ENCODE data around the gene TGFBR1.
A peak's percentile ranks its signal among the peaks of the same experiment; 100 is the strongest.

TGFBR1 gene

GRCh38 chr9:99108131-99108530 is 3.2 kb downstream of the TGFBR1 start:
- DNase-seq, result peak; percentile 32 to 36

DNA sequence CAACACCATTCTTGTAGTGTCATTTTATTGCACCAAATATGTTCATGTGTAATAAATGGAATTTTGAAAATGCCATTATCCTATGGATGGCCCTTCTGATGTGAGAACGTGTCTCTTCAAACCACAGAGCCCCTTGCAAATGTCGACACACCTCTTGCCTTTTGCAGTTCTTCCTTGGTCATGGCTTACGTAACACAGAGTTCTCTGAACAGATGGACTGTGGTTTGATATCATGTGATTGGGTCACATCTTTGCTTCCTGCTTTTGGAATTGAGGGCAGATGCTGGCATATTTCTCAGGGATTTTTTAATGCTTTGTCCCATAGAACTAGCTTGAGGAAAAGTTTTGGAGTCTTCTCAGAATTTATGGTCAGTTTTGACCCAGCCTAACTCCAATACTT is 4.6 kb downstream of the TGFBR1 start:
- DNase-seq, result peak; percentile 95 to 97

GRCh38 chr9:99112750-99113413 is 8.0 kb downstream of the TGFBR1 start:
- no peak for DNase-seq

DNA sequence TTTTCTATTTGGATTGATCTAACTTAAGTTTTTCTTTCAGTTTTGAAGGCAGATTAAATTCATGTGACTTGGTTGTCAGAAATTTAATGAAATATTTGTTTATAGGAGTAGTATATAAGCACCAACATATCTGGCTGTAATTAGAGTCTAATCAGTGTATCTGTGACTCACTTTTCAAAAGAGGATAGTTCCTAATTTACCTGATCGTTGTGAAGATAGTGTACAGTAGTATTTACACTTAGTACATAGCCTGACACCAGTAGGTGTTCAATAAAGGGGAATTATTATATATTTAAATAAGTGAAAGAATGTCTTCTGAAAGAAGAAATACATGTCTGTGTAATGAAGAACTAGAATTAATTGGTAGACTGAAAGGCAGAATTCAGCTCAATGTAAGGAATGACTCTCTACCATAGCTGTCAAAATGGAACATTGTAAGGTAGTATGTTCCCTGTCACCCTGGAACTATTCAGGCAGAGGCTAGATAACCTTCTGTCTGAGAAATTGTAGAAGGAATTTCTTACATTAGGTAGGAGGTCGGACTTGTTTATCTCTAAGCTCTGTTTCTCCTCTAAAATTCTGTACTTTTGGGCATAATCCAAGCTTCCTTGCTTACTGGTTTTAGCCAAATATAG is 8.6 kb downstream of the TGFBR1 start:
- DNase-seq, result no peak

- no peak for DNase-seq
Observed at GRCh38 chr9:99114049-99114440, 9.1 kb downstream of the TGFBR1 start.

DNA sequence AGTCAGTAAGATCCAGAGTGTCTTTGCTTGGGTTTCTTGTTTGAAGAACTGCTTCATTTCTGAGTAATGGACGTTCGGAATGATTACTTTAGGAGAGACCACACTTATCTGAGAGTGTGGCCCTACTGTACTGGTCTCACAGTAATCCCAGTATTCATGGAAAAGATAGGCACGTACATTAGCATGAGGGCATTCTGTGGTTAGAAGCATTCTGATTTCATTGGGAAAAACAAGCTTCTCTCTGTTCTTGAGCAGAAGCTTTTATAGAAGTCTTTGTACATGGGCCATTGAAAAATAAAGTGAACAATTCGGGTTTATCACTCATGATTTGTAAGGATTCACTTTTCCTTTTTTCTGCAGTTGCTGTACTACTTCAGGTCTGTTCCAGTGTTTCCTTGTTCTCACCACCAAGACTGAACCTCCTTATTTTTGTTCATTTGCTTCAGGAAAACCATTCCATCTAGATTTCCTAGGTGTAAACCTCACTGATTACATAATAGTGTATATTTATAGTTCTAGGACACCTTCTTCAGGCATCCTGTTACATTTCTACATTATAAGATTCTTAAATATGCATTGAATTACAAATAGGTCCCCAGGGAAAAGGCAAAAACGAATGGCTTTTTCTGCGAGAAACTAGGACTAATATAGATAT is 10.1 kb downstream of the TGFBR1 start:
- DNase-seq, result no peak

DNA sequence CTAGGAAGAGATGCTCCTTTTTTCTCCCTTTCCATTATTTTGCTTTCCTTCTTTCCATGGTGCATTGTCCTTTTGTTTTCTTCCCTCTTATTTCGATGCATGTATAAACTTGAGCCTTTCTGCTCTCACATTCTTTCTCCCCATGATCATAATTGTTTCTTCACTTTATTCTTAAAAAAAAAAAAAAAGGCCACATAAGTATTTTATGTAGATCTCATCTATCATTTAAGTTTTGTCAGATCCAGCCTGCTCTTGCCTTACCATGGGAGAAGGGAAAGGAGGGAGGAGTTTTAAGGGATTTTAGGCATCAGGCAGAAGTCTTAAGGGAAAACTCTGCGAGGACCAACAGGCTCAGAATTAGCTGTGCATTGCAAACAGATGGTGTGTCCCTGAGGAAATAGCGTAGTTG is 11.1 kb downstream of the TGFBR1 start:
- no peak for DNase-seq

DNA sequence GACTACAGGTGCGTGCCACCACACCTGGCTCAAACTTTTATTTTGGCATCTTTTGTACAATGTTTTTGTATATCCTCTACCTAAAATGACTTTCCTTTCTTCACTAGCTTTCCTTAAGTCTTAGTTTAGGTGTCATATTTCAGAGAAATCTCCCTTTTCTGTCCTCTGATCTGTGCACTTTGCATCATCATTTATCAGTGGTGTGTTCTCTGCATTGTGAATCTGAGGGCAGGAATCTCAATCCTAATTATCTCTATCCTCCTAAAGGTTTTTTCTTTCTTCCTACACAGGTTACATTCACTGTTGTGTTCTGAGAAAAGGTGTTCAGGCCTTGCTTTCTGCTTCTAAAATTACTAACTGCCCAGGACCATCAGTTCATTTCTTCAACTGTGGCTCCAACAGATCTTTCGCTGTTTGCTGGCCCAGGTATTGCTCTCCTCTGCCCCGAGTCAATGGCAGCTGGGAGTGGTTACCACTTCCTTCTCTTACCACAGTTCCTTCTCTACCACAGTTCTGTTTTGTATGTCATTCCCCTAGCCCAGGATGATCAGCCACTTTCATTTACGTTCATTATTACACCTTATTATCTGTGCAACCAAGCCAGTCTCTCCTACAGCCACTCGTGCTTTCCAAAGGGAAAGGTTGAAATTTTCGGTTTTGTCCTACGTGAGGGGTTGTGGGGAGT is 14.0 kb downstream of the TGFBR1 start:
- DNase-seq, result peak; percentile 65 to 74

GRCh38 chr9:99119976-99120655 is 15.2 kb downstream of the TGFBR1 start:
- peak; percentile 14 to 28 for DNase-seq

DNA sequence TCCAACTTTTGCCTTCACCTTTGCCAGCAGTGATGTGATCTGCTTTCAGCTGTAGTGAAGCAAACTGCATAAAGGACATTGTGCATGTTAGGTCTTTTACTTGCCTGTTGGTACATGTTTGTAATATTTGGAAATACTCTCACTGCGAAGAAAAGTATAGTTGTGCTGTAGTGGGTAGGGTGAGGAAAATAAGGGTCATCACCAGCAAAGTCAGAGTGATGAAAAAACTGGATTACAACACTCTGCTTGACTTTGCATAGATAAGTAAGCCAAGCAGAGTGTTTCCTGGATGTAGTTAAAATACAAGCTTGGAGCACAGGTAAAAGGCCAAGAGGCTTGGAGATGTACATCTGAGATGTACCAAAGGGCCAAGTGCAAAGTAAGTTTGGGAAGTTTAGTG is 16.7 kb downstream of the TGFBR1 start:
- DNase-seq, result peak in 1 of 2 experiments; percentile 11

- no peak for DNase-seq
Observed at GRCh38 chr9:99124534-99125255, 19.8 kb downstream of the TGFBR1 start.

GRCh38 chr9:99125446-99125845 is 20.5 kb downstream of the TGFBR1 start:
- no peak for DNase-seq

DNA sequence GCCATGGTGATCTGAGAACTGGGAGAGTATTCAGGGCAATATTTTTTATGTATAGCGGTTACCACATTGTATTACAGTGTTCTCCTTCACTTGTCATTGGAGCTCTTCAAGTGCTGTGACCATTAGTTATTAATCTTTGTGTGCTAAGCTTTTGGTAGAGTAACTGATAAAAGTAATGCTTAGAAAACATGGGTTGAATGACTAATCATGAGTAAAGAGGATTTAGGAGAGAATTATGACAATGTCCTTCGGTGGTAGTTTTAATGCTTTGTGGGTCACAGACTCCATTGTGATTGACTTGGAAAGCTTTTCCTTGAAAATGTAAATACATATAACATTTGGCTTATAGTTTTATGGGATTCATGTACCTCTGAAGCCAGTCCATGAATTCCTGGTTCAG is 21.4 kb downstream of the TGFBR1 start:
- no peak for DNase-seq

DNA sequence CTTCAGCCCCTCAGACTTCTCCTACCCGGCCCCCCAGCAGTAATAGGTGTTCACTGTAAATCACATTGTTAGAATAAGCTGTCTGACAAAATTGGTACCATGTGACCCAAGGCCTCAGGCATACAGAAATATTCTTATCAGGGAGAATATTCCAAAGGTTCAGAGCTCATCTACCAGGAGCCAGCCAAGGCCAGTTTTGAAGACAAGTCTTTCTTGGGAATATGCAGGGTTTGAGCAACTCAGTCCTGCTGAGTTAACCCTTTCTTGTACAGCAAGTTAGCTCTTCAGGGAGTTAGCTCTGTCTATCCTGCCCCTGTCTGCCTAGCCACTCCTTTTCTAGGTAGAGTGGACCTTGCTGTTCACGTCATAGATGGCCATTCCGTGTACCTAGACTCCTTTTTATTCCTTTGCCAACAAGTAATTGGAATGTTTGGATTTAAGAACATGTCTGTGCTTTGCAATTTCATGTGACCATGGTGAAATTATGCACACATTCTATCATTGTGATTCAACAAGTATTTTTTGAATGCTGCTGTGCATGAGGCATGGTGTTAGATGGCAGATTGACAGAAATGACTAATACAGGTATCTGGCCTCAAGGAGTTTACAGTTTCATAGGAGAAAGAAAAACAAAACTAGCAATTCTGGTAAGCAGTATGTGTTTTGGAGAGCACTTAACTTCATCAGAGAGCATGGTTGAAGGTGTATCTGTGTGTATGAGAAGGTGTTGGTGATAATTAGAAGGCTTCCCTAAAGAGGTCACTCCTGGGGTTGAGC is 22.6 kb downstream of the TGFBR1 start:
- DNase-seq, result no peak

- DNase-seq, result no peak
Observed at GRCh38 chr9:99128133-99128406, 23.2 kb downstream of the TGFBR1 start.

GRCh38 chr9:99129091-99129490 is 24.2 kb downstream of the TGFBR1 start:
- DNase-seq, result no peak

- no peak for DNase-seq
Observed at GRCh38 chr9:99130069-99130468, 25.2 kb downstream of the TGFBR1 start.

GRCh38 chr9:99133145-99133544 is 28.2 kb downstream of the TGFBR1 start:
- no peak for DNase-seq

GRCh38 chr9:99134893-99135341 is 30.0 kb downstream of the TGFBR1 start:
- no peak for DNase-seq

DNA sequence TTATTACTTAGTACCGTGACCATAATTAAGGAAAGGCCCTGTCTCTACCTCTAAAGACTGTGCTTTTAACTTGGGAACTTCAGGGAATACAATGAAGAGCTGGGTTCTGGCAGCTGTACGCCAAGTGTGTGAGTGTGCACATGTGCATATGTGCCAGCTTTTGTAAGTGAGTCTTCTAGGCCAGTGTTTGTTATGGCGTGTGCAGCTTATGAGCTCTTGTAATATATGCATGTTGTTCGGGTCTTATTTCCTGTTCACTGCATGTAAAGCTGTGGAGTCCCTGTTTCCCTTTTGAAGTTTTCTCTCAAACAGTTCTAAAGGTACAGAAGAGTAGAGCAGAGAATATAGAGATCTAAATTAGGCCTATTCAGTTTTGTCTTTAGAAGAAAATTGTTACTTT is 30.5 kb downstream of the TGFBR1 start:
- no peak for DNase-seq

DNA sequence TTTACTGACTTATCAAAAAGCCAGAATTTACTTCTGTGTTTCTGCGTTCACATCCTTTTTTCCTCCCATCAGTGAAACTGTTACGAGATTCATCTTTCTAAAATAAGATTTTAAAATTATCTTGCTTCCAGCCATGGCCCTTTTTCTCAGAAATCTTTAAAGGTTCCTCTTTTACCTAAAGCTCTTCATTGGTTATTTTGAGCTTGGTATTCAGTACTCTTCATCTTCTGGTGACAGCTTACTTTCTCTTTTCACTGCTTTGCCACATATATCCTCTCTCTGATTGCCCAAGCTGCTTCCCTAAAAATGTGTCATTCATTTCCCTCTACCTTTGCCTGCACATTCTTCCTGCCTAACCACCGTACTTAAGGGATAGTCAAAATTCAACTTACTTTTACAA is 32.3 kb downstream of the TGFBR1 start:
- DNase-seq, result peak; percentile 68 to 76

- no peak for DNase-seq
Observed at GRCh38 chr9:99137891-99138290, 33.0 kb downstream of the TGFBR1 start.
